Endodermal cell (in vitro differentiated cells): ENCODE data around the gene SRSF1. TPM values are rescaled to one million over a fixed set of nuclear protein-coding genes. Genes with fewer than 3 reads are reported as not detected.
A peak's percentile ranks its signal among the peaks of the same experiment; 100 is the strongest.

Experiments
- DNase-seq: peaks from one replicate; pipeline ENCODE4 v3.0.0-alpha.2; 2017
- H3K27ac ChIP-seq: 2 replicates; pipeline ENCODE4 v1.5.1; 2013; ENCODE audit warnings: mild to moderate bottlenecking, low read depth, low read length, moderate library complexity
- H3K27me3 ChIP-seq: 2 replicates; pipeline ENCODE4 v1.6.1; 2013; ENCODE audit warnings: mild to moderate bottlenecking, low read length, moderate library complexity; ENCODE audit not compliant: insufficient read depth, control insufficient read depth, poor library complexity, severe bottlenecking
- H3K36me3 ChIP-seq: 2 replicates; pipeline ENCODE4 v1.7.0; 2013; ENCODE audit warnings: mild to moderate bottlenecking, low read length, moderate library complexity; ENCODE audit not compliant: control insufficient read depth, insufficient read depth
- H3K4me1 ChIP-seq: one replicate; pipeline ENCODE4 v1.7.0; 2013; ENCODE audit warnings: low read length; ENCODE audit not compliant: control insufficient read depth, insufficient read depth
- H3K4me3 ChIP-seq: 2 replicates; pipeline ENCODE4 v1.5.1; 2013; ENCODE audit warnings: mild to moderate bottlenecking, low read length, moderate library complexity
- H3K9ac ChIP-seq: 2 replicates; pipeline ENCODE4 v1.6.1; 2013; ENCODE audit warnings: mild to moderate bottlenecking, low read length, moderate library complexity; ENCODE audit not compliant: poor library complexity, severe bottlenecking; ENCODE audit errors: extremely low read depth
- H3K9me3 ChIP-seq: 2 replicates; pipeline ENCODE4 v1.6.1; 2013; ENCODE audit warnings: mild to moderate bottlenecking, low read length, moderate library complexity; ENCODE audit not compliant: control insufficient read depth
- H3K27ac Mint-ChIP-seq: 2 replicates; pipeline ENCODE4 v1.8.0; 2020; ENCODE audit warnings: mixed read lengths
- H3K27me3 Mint-ChIP-seq: 2 replicates; pipeline ENCODE4 v1.8.0; 2021; ENCODE audit warnings: mild to moderate bottlenecking, mixed read lengths; ENCODE audit not compliant: insufficient read depth
- H3K36me3 Mint-ChIP-seq: 2 replicates; pipeline ENCODE4 v1.8.0; 2020; ENCODE audit warnings: low read depth, mixed read lengths
- H3K4me1 Mint-ChIP-seq: 2 replicates; pipeline ENCODE4 v1.8.0; 2020; ENCODE audit warnings: mixed read lengths
- H3K4me3 Mint-ChIP-seq: 2 replicates; pipeline ENCODE4 v1.8.0; 2020; ENCODE audit warnings: mild to moderate bottlenecking, moderate library complexity, mixed read lengths
- H3K9me3 Mint-ChIP-seq: 2 replicates; pipeline ENCODE4 v1.8.0; 2020; ENCODE audit warnings: mild to moderate bottlenecking, mixed read lengths
- CTCF ChIP-seq: fragments of 200-600 bp; sonication (generic); conservative IDR thresholded peaks from 2 replicates; pipeline ENCODE4 v1.5.0; 2021; ENCODE audit warnings: antibody characterized with exemption, mild to moderate bottlenecking
- WGBS, 2 experiments: methylation state at CpG; one replicate each; pipeline versions ENCODE4 v1.1.5 to v1.1.7; 2013; ENCODE audit warnings: missing lambda C conversion rate in 2 of 2, mixed read lengths in 1 of 2; ENCODE audit not compliant: insufficient coverage in 1 of 2, insufficient read length in 1 of 2; 5-methylcytosine and 5-hydroxymethylcytosine counted together
- total RNA-seq, 2 donors: library from RNA; stranded (reverse); fragmentation: NEBNext Ultra II Directional in 1 of 2; extraction: Animal tissue kit (Norgen Biotek cat#: 25700) in 1 of 2; gene quantifications; 2 replicates in 1 of 2; 3 replicates in 1 of 2; pipeline ENCODE4 v1.2.1, GENCODE V29; 2021

Gene SRSF1
- total RNA-seq, 2 donors from 2014 or later: 339 to 361 TPM

GRCh38 chr17:58010067-58010799 is 3.2 kb upstream of the SRSF1 start:
- Mint-ChIP-seq H3K27me3 (no peaks in the 10 kb centered on the region), H3K36me3 (peaks cover 21% of the 10 kb centered on the region), H3K27ac (no peak overlapping the region), H3K4me3 (no peak overlapping the region), H3K9me3 (no peaks in the 10 kb centered on the region), H3K4me1 (peaks cover 16% of the 10 kb centered on the region)
- 95 to 96% methylated on average over 5 to 10 of the region's 10 CpGs for WGBS, 2 experiments
- Histone ChIP-seq H3K4me1 (no peaks in the 10 kb centered on the region), H3K9ac (no peak overlapping the region), H3K9me3 (no peaks in the 10 kb centered on the region), H3K27me3 (no peaks in the 10 kb centered on the region), H3K4me3 (no peak overlapping the region), H3K36me3 (peaks cover 8% of the 10 kb centered on the region), H3K27ac (no peak overlapping the region)
- no peak for TF ChIP-seq CTCF
- no peak for DNase-seq

GRCh38 chr17:58007781-58008706 is 998 bp upstream of the SRSF1 start:
- peak overlapping the region; percentile 100 for H3K27ac Mint-ChIP-seq
- H3K27me3 ChIP-seq: no peaks in the 10 kb centered on the region
- H3K4me3 ChIP-seq: peak overlapping the region; percentile 96
- H3K9me3 Mint-ChIP-seq: no peaks in the 10 kb centered on the region
- peak; percentile 61 for DNase-seq
- peak overlapping the region; percentile 95 for H3K27ac ChIP-seq
- H3K4me1 ChIP-seq: peaks cover 13% of the 10 kb centered on the region
- H3K36me3 Mint-ChIP-seq: peaks cover 40% of the 10 kb centered on the region
- peak; percentile 30 for TF ChIP-seq CTCF
- 39 to 53% methylated on average over 33 to 47 of the region's 47 CpGs for WGBS, 2 experiments
- no peaks in the 10 kb centered on the region for H3K9me3 ChIP-seq
- peak overlapping the region; percentile 100 for H3K4me3 Mint-ChIP-seq
- H3K9ac ChIP-seq: peak overlapping the region; percentile 12
- H3K36me3 ChIP-seq: peaks cover 30% of the 10 kb centered on the region
- peaks cover 34% of the 10 kb centered on the region for H3K4me1 Mint-ChIP-seq
- no peaks in the 10 kb centered on the region for H3K27me3 Mint-ChIP-seq

GRCh38 chr17:58006560-58006923 is 504 bp downstream of the SRSF1 start:
- Mint-ChIP-seq H3K4me1 (peaks cover 43% of the 10 kb centered on the region), H3K4me3 (peak overlapping the region; percentile 100), H3K36me3 (peaks cover 52% of the 10 kb centered on the region), H3K9me3 (no peaks in the 10 kb centered on the region), H3K27ac (peak overlapping the region; percentile 100), H3K27me3 (no peaks in the 10 kb centered on the region)
- Histone ChIP-seq H3K4me1 (peaks cover 13% of the 10 kb centered on the region), H3K4me3 (peak overlapping the region; percentile 96), H3K27ac (peak overlapping the region; percentile 95), H3K9ac (peak overlapping the region; percentile 98), H3K9me3 (no peaks in the 10 kb centered on the region), H3K36me3 (peaks cover 45% of the 10 kb centered on the region), H3K27me3 (no peaks in the 10 kb centered on the region)
- peak; percentile 83 for DNase-seq
- 0% methylated on average over 1 to 20 of the region's 20 CpGs for WGBS, 2 experiments
- TF ChIP-seq CTCF: no peak
